ENCODE results near the gene IVD.

The IVD gene

DNA sequence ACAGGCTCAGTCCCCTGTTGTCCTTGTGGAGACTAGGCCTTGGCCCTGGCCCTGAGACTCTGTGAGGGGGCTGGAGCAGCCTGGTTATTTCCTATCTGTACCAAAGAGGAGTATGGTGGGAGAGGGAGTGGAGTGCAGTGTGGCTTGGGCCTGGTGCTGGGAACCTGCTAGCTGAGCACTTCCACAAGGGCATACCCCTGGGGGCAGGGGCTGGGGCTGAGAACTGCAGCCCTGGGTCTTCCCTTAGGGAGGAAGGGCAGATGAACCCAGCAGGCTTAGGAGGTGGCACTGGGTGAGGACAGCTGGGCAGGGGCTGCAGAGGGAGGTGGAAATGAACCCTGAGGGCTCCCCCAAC lies 61.6 kb downstream of the IVD start:
- H3K4me1 ChIP-seq (ENCODE audit: control insufficient read depth in 2 of 2, insufficient read depth in 2 of 2, low read length in 2 of 2): peaks cover 16 to 20% of the 10 kb centered on the region in 2 donors
- no peaks in the 10 kb centered on the region for H3K27me3 ChIP-seq (ENCODE audit: control insufficient read depth in 2 of 2, insufficient read depth in 2 of 2, low read length in 2 of 2)
- H3K27ac ChIP-seq (ENCODE audit: low read depth in 2 of 2, low read length in 2 of 2): no peak overlapping the region
- no peaks in the 10 kb centered on the region for H3K9me3 ChIP-seq (ENCODE audit: control insufficient read depth in 2 of 2, low read length in 2 of 2)
- no peak overlapping the region for H3K4me3 ChIP-seq (ENCODE audit: low read length in 2 of 2)
- peaks cover 27 to 38% of the 10 kb centered on the region in 2 donors for H3K36me3 ChIP-seq (ENCODE audit: control insufficient read depth in 2 of 2, insufficient read depth in 2 of 2, low read length in 2 of 2)
- no peak overlapping the region for H3K9ac ChIP-seq (ENCODE audit: low read depth in 1 of 2, low read length in 2 of 2)

- H3K4me3 ChIP-seq (ENCODE audit: low read length in 2 of 2): no peak overlapping the region
- no peaks in the 10 kb centered on the region for H3K27me3 ChIP-seq (ENCODE audit: control insufficient read depth in 2 of 2, insufficient read depth in 2 of 2, low read length in 2 of 2)
- H3K27ac ChIP-seq (ENCODE audit: low read depth in 2 of 2, low read length in 2 of 2): no peak overlapping the region
- peaks cover 18 to 29% of the 10 kb centered on the region in 2 donors for H3K36me3 ChIP-seq (ENCODE audit: control insufficient read depth in 2 of 2, insufficient read depth in 2 of 2, low read length in 2 of 2)
- no peaks in the 10 kb centered on the region for H3K9me3 ChIP-seq (ENCODE audit: control insufficient read depth in 2 of 2, low read length in 2 of 2)
- no peak overlapping the region for H3K9ac ChIP-seq (ENCODE audit: low read depth in 1 of 2, low read length in 2 of 2)
- H3K4me1 ChIP-seq (ENCODE audit: control insufficient read depth in 2 of 2, insufficient read depth in 2 of 2, low read length in 2 of 2): peaks cover 16 to 21% of the 10 kb centered on the region in 2 donors
Measured at GRCh38 chr15:40468898-40469331, 63.3 kb downstream of the IVD start.

DNA sequence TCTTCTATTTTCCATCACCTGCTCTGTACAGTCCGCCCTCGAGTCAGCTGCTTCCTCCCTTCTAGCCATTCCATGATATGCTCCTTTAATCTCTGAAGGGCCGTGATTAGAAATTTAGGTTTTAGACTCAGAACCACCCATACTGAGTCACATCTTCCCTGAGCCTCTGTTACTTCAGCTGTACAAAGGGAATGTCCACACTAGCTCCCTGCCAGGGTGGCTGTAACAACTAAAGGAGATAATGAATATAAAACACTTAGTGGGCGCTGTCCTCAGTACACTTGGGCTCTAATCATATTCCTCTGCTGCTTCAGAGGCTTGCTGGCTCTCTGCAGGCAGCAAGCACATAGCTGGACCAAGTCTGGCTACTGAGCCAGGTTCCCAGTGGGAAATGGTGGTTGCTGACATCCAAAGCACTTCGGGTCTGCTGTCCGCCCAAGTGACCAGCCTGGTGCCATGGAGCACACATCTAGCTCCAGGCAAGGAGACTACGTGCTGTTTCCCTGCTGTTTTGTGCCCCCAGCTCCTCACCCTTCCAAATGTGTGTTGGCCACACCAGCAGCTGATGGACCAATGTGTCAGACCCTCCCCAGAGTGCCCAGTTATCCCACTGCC lies 64.3 kb downstream of the IVD start:
- Histone ChIP-seq H3K4me3 (ENCODE audit: low read length in 2 of 2) (peak overlapping the region; percentile 80 to 81), H3K4me1 (ENCODE audit: control insufficient read depth in 2 of 2, insufficient read depth in 2 of 2, low read length in 2 of 2) (peaks cover 16 to 21% of the 10 kb centered on the region in 2 donors)

GRCh38 chr15:40470423-40471104 lies 65.0 kb downstream of the IVD start, which contains the start of gene CHST14:
Gene CHST14, plus strand, starts transcription at chr15:40470984. Its CDS starts 230 bp downstream, at chr15:40471214.
- Histone ChIP-seq H3K4me1 (ENCODE audit: control insufficient read depth in 2 of 2, insufficient read depth in 2 of 2, low read length in 2 of 2) (peaks cover 16 to 21% of the 10 kb centered on the region in 2 donors), H3K9me3 (ENCODE audit: control insufficient read depth in 2 of 2, low read length in 2 of 2) (no peaks in the 10 kb centered on the region), H3K27me3 (ENCODE audit: control insufficient read depth in 2 of 2, insufficient read depth in 2 of 2, low read length in 2 of 2) (no peaks in the 10 kb centered on the region), H3K9ac (ENCODE audit: low read depth in 1 of 2, low read length in 2 of 2) (peak within 1 kb of the TSS; percentile 83), H3K36me3 (ENCODE audit: control insufficient read depth in 2 of 2, insufficient read depth in 2 of 2, low read length in 2 of 2) (peaks cover 8 to 14% of the 10 kb centered on the region in 2 donors), H3K4me3 (ENCODE audit: low read length in 2 of 2) (peak within 1 kb of the TSS; percentile 81 to 85), H3K27ac (ENCODE audit: low read depth in 2 of 2, low read length in 2 of 2) (peak within 1 kb of the TSS; percentile 66 to 77)

More for the DNA sequence above, 64.3 kb downstream of the IVD start:
- Histone ChIP-seq H3K9me3 (ENCODE audit: control insufficient read depth in 2 of 2, low read length in 2 of 2) (no peaks in the 10 kb centered on the region), H3K27ac (ENCODE audit: low read depth in 2 of 2, low read length in 2 of 2) (peak overlapping the region; percentile 66 to 77), H3K9ac (ENCODE audit: low read depth in 1 of 2, low read length in 2 of 2) (peak overlapping the region; percentile 68 to 77), H3K36me3 (ENCODE audit: control insufficient read depth in 2 of 2, insufficient read depth in 2 of 2, low read length in 2 of 2) (peaks cover 12 to 20% of the 10 kb centered on the region in 2 donors), H3K27me3 (ENCODE audit: control insufficient read depth in 2 of 2, insufficient read depth in 2 of 2, low read length in 2 of 2) (no peaks in the 10 kb centered on the region)
